ENCODE results near the gene ATP6V0A1. TPM values are rescaled to one million over a fixed set of nuclear protein-coding genes. Genes with fewer than 3 reads are reported as not detected.

Gene ATP6V0A1
- total and polyA plus RNA-seq, 12 donors = 42.9 to 126 (median 88.3) TPM

- no peak overlapping the region for H3K27ac ChIP-seq
- intact Hi-C loops (cut with DNase I) = no loop called here
- no peak for DNase-seq
- H3K9me3 ChIP-seq (replicated peaks in 1 of 3) = no peaks in the 10 kb centered on the region
- no peak overlapping the region for H3K4me3 ChIP-seq
- H3K27me3 ChIP-seq = no peaks in the 10 kb centered on the region
- WGBS, 4 donors = 94 to 97% (median 95%) methylated on average over 4 of the region's 4 CpGs
- peaks cover 0 to 90% of the 10 kb centered on the region in 2 donors for H3K36me3 ChIP-seq (replicated peaks in 1 of 2)
- peaks cover 0 to 4% of the 10 kb centered on the region in 2 donors for H3K4me1 ChIP-seq (replicated peaks in 1 of 2)
- no peak for TF ChIP-seq CTCF (IDR thresholded peaks at IDR 0.05)
Measured at GRCh38 chr17:42498828-42499227, 40.1 kb downstream of the ATP6V0A1 start.

DNA sequence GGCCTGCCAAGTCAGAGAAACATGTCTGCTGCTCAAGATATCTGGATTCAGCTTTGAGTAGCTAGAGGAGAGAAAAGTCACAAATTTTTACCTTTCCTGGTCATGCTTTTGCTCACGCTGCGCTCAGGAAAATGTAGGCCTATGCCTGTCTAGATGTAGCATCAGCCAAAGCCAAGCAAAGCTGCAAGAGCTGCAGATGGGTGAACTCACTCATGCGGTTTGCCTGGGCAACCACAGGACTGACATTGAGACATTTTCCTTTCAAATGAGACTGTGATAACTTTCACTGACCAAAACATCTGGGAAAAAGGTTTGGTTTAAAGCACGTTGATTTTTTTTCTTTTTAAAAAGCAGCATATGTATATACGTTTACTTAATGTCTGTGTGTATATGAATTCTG lies 43.4 kb downstream of the ATP6V0A1 start:
- peaks cover 0 to 79% of the 10 kb centered on the region in 2 donors for H3K36me3 ChIP-seq (replicated peaks in 1 of 2)
- H3K27me3 ChIP-seq = no peaks in the 10 kb centered on the region
- intact Hi-C loops (cut with DNase I) = no loop called here
- TF ChIP-seq POLR2A (IDR thresholded peaks at IDR 0.05) (no peak), CTCF (IDR thresholded peaks at IDR 0.05) (no peak)
- peaks cover 0 to 11% of the 10 kb centered on the region in 2 donors for H3K4me1 ChIP-seq (replicated peaks in 1 of 2)
- H3K4me3 ChIP-seq = no peak overlapping the region
- WGBS, 4 donors = 88 to 93% (median 92%) methylated on average over 5 of the region's 5 CpGs
- no peak overlapping the region for H3K27ac ChIP-seq
- DNase-seq = no peak
- no peaks in the 10 kb centered on the region for H3K9me3 ChIP-seq (replicated peaks in 1 of 3)

- Histone ChIP-seq H3K4me3 (no peak overlapping the region), H3K4me1 (replicated peaks in 1 of 2) (peaks cover 0 to 11% of the 10 kb centered on the region in 2 donors), H3K27ac (no peak overlapping the region), H3K9me3 (replicated peaks in 1 of 3) (no peaks in the 10 kb centered on the region), H3K36me3 (replicated peaks in 1 of 2) (peaks cover 0 to 80% of the 10 kb centered on the region in 2 donors), H3K27me3 (no peaks in the 10 kb centered on the region)
- WGBS, 4 donors = 94 to 100% (median 95%) methylated on average over 1 of the region's 1 CpG
- intact Hi-C loops (cut with DNase I) = no loop called here
- DNase-seq = no peak
- TF ChIP-seq POLR2A (IDR thresholded peaks at IDR 0.05) (no peak), CTCF (IDR thresholded peaks at IDR 0.05) (no peak)
Measured at GRCh38 chr17:42502926-42503325, 44.2 kb downstream of the ATP6V0A1 start.

DNA sequence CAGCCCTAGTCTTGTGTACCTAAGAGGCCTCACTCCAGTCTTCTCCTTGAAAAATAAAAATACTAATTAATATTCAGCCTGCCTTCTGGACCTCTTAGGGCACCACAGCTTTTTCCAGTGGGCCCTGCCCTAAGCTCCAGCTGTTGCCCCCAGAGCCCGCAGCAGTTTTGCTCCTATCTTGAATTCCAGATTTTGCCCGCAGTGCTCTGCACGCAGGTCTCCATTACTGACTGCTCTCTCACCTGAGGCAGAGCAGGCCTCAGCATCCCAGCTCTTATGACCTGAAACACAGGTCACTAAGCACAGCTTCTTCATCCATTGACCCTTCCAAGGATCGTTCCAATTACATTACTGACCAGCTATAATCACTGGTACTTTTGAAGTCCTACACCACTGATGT lies 49.0 kb downstream of the ATP6V0A1 start:
- no peaks in the 10 kb centered on the region for H3K27me3 ChIP-seq
- no peak overlapping the region for H3K27ac ChIP-seq
- H3K9me3 ChIP-seq (replicated peaks in 1 of 3) = no peaks in the 10 kb centered on the region
- DNase-seq = no peak
- H3K4me3 ChIP-seq = no peak overlapping the region
- 92 to 98% (median 94%) methylated on average over 4 of the region's 4 CpGs for WGBS, 4 donors
- TF ChIP-seq POLR2A (IDR thresholded peaks at IDR 0.05) (no peak), CTCF (IDR thresholded peaks at IDR 0.05) (no peak)
- peaks cover 0 to 70% of the 10 kb centered on the region in 2 donors for H3K36me3 ChIP-seq (replicated peaks in 1 of 2)
- intact Hi-C loops (cut with DNase I) = no loop called here
- peaks cover 5 to 21% of the 10 kb centered on the region in 2 donors for H3K4me1 ChIP-seq (replicated peaks in 1 of 2)
